K562 (cell line): ENCODE results near the gene G6PC3. TPM values are rescaled to one million over a fixed set of nuclear protein-coding genes. Genes with fewer than 3 reads are reported as not detected.

Source experiments
- ARHGAP35 ChIP-seq: fragments of 450-650 bp; IDR thresholded peaks from 2 replicates; pipeline ENCODE4 v1.6.1; 2018; ENCODE audit not compliant: partially characterized antibody
- CHCHD3 ChIP-seq: fragments of 250-450 bp; sonication (Bioruptor Pico); IDR thresholded peaks from 2 replicates; pipeline ENCODE4 v2.1.2; 2022; ENCODE audit warnings: mild to moderate bottlenecking
- ESRRB ChIP-seq: fragments of 250-450 bp; sonication (Bioruptor Pico); IDR thresholded peaks from 2 replicates; pipeline ENCODE4 v1.5.0; 2020; ENCODE audit warnings: mild to moderate bottlenecking, moderate library complexity, borderline replicate concordance
- IRF2 ChIP-seq: sonication (generic); formaldehyde crosslinking; IDR thresholded peaks from 2 replicates; pipeline ENCODE4 v1.8.1; 2022; ENCODE audit warnings: mild to moderate bottlenecking, missing genetic modification reagents
- KLF16 ChIP-seq: IDR thresholded peaks from 2 replicates; pipeline ENCODE4 v1.6.1; 2016; ENCODE audit warnings: antibody characterized with exemption
- L3MBTL2 ChIP-seq: fragments of 450-650 bp; IDR thresholded peaks from 2 replicates; pipeline ENCODE4 v1.6.1; 2016; ENCODE audit warnings: mild to moderate bottlenecking, moderate library complexity
- LEF1 ChIP-seq: fragments of 450-650 bp; IDR thresholded peaks from 2 replicates; pipeline ENCODE4 v1.6.1; 2016; ENCODE audit warnings: mild to moderate bottlenecking
- MBD2 ChIP-seq: sonication (generic); IDR thresholded peaks from 2 replicates; pipeline ENCODE4 v1.6.1; 2016; ENCODE audit warnings: low read depth, borderline replicate concordance
- MTA2 ChIP-seq: fragments of 450-650 bp; IDR thresholded peaks from 2 replicates; pipeline ENCODE4 v1.6.1; 2016; ENCODE audit warnings: low read depth
- NCOR1 ChIP-seq: fragments of 450-650 bp; IDR thresholded peaks from 2 replicates; pipeline ENCODE4 v1.6.1; 2016; ENCODE audit warnings: mild to moderate bottlenecking, moderate library complexity
- NFXL1 ChIP-seq: fragments of 450-650 bp; formaldehyde crosslinking; IDR thresholded peaks from 2 replicates; pipeline ENCODE4 v1.4.0; 2021; ENCODE audit warnings: mild to moderate bottlenecking
- NR2C1 ChIP-seq, 2 experiments: fragments of 450-650 bp; IDR thresholded peaks; 2 replicates each; pipeline ENCODE4 v1.6.1; 2017; ENCODE audit warnings: mild to moderate bottlenecking in 2 of 2, antibody characterized with exemption in 1 of 2, inconsistent platforms in 1 of 2, missing compliant biosample characterization in 1 of 2, missing genetic modification characterization in 1 of 2
- RFX5 ChIP-seq: IDR thresholded peaks from 2 replicates; pipeline ENCODE4 v1.6.1; 2011; ENCODE audit warnings: low read depth, mild to moderate bottlenecking, improper control_type of control experiment, low read length
- SMAD2 ChIP-seq: fragments of 150-350 bp; IDR thresholded peaks from 2 replicates; pipeline ENCODE4 v1.6.1; 2014; ENCODE audit warnings: low read depth, mild to moderate bottlenecking, low read length
- SMARCB1 ChIP-seq: IDR thresholded peaks from 2 replicates; pipeline ENCODE4 v1.6.1; 2011; ENCODE audit warnings: improper control_type of control experiment, low read depth; ENCODE audit not compliant: insufficient read length
- YBX1 ChIP-seq: fragments of 450-650 bp; IDR thresholded peaks from 2 replicates; pipeline ENCODE4 v1.7.1; 2016; ENCODE audit warnings: mild to moderate bottlenecking
- ZNF121 ChIP-seq: sonication (generic); formaldehyde crosslinking; conservative IDR thresholded peaks from 2 replicates; pipeline ENCODE4 v1.8.0; 2022; ENCODE audit warnings: missing genetic modification reagents
- ZNF217 ChIP-seq: sonication (generic); formaldehyde crosslinking; IDR thresholded peaks from 2 replicates; pipeline ENCODE4 v1.8.0; 2022; ENCODE audit warnings: mild to moderate bottlenecking, missing genetic modification reagents
- ZNF239 ChIP-seq: fragments of 250-450 bp; sonication (Bioruptor Pico); IDR thresholded peaks from 2 replicates; pipeline ENCODE4 v1.4.0; 2020; ENCODE audit warnings: mild to moderate bottlenecking
- ZNF507 ChIP-seq: conservative IDR thresholded peaks from 2 replicates; pipeline ENCODE4 v1.6.1; 2017; ENCODE audit warnings: missing genetic modification characterization, missing compliant biosample characterization
- ZNF830 ChIP-seq: fragments of 250-450 bp; sonication (Bioruptor Pico); IDR thresholded peaks from 2 replicates; pipeline ENCODE4 v1.5.0; 2021; ENCODE audit warnings: mild to moderate bottlenecking
- polyA plus RNA-seq, 8 experiments: library from polyadenylated mRNA; depleted of rRNA in 4 of 8; stranded (reverse) in 5 of 8; unstranded in 3 of 8; fragments of >200 nt; fragmentation: Nextera tagmentation in 2 of 8; fragmentation: Illumina TruSeq in 1 of 8; extraction: Ambion mirVana in 2 of 8; extraction: Trizol in 1 of 8; gene quantifications; 2 replicates each; pipeline versions ENCODE4 v1.2.1 to v1.2.3, GENCODE V29; 2011 to 2014; ENCODE audit warnings: inconsistent platforms in 1 of 8, missing spikeins in 1 of 8
- total RNA-seq, 7 experiments: library from RNA; depleted of rRNA in 6 of 7; stranded (reverse); fragments of >200 nt in 6 of 7; fragmentation: Illumina TruSeq in 2 of 7; extraction: Trizol in 2 of 7; gene quantifications; 2 replicates each; pipeline versions ENCODE4 v1.2.1 to v1.2.3, GENCODE V29; 2011 to 2021; ENCODE audit warnings: low replicate concordance in 1 of 7
- TF ChIP-seq, protein P1 (sequence below): sonication (generic); formaldehyde crosslinking; IDR thresholded peaks from 2 replicates; pipeline ENCODE4 v1.8.1; 2023; ENCODE audit warnings: mild to moderate bottlenecking, missing genetic modification reagents
- TF ChIP-seq, protein P2 (sequence below): fragments of 250-450 bp; sonication (Bioruptor Pico); IDR thresholded peaks from 2 replicates; pipeline ENCODE4 v1.8.0; 2022; ENCODE audit warnings: inconsistent platforms, mild to moderate bottlenecking, moderate library complexity, borderline replicate concordance
- TF ChIP-seq, protein P3 (sequence below): fragments of 450-650 bp; formaldehyde crosslinking; IDR thresholded peaks from 2 replicates; pipeline ENCODE4 v1.4.0; 2022; ENCODE audit warnings: mild to moderate bottlenecking, moderate library complexity
- TF ChIP-seq, protein P4 (sequence below): fragments of 450-650 bp; IDR thresholded peaks from 2 replicates; pipeline ENCODE4 v1.6.1; 2016; ENCODE audit warnings: mild to moderate bottlenecking

The G6PC3 gene
- total and polyA plus RNA-seq, 9 of the 15 experiments (the other 6 are each of a cell fraction or from before 2014, with no cell fraction given), result 10.4 to 57.8 (median 31.1) TPM

DNA sequence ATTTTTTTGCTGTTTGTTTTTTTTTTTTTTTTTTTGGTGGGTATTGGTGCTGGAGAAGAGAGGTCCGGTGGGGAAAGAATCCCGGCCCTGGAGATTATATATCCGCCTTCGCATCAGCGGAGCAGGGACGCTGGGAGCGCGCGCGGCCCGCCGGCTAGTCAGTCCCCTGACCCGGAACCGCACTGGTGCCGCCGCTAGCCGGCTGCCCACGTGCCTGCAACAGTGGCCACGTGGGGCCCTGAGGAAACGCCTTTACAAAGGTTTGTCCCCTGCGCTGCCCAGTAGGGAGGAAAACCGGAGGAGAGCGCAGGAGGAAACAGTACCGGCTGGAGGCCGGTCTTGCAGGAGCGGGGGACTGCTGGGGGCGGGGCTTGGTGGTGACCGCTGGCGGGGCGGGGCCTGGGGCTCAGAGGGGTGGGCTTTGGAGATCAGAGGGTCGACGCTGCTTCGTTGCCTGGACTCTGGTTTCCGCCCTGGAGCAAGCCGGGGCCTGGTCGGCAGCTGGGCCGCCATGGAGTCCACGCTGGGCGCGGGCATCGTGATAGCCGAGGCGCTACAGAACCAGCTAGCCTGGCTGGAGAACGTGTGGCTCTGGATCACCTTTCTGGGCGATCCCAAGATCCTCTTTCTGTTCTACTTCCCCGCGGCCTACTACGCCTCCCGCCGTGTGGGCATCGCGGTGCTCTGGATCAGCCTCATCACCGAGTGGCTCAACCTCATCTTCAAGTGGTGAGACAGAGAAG lies at the start of gene G6PC3 (continued):
- TF ChIP-seq MBD2 (0 out of 2 replicates have a peak, but pooled peaks have one; percentile 18), YBX1 (no peak), ZNF239 (CRISPR knock-in tag) (no peak), ESRRB (no peak), KLF16 (peak; percentile 90), NCOR1 (peak; percentile 56; the same call in 1 of the 2 replicates), SMAD2 (no peak), RFX5 (no peak), NFXL1 (no peak), ZNF507 (tag) (no peak), IRF2 (CRISPR knock-in tag) (no peak), LEF1 (peak; percentile 28; the same call in 1 of the 2 replicates), ZNF217 (no peak), ZNF121 (CRISPR knock-in tag) (no peak), NR2C1 (IDR thresholded peaks at IDR 0.05) (peak; percentile 97), NR2C1 (tag; IDR thresholded peaks at IDR 0.05) (peak; percentile 98), MTA2 (peak; percentile 15; the same call in 1 of the 2 replicates), SMARCB1 (no peak), CHCHD3 (CRISPR knock-in tag) (no peak), ZNF830 (no peak), ARHGAP35 (no peak), L3MBTL2 (peak; percentile 94)
- TF ChIP-seq, protein P1, sequence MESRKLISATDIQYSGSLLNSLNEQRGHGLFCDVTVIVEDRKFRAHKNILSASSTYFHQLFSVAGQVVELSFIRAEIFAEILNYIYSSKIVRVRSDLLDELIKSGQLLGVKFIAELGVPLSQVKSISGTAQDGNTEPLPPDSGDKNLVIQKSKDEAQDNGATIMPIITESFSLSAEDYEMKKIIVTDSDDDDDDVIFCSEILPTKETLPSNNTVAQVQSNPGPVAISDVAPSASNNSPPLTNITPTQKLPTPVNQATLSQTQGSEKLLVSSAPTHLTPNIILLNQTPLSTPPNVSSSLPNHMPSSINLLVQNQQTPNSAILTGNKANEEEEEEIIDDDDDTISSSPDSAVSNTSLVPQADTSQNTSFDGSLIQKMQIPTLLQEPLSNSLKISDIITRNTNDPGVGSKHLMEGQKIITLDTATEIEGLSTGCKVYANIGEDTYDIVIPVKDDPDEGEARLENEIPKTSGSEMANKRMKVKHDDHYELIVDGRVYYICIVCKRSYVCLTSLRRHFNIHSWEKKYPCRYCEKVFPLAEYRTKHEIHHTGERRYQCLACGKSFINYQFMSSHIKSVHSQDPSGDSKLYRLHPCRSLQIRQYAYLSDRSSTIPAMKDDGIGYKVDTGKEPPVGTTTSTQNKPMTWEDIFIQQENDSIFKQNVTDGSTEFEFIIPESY (CRISPR knock-in tag), result no peak
- TF ChIP-seq, protein P2, sequence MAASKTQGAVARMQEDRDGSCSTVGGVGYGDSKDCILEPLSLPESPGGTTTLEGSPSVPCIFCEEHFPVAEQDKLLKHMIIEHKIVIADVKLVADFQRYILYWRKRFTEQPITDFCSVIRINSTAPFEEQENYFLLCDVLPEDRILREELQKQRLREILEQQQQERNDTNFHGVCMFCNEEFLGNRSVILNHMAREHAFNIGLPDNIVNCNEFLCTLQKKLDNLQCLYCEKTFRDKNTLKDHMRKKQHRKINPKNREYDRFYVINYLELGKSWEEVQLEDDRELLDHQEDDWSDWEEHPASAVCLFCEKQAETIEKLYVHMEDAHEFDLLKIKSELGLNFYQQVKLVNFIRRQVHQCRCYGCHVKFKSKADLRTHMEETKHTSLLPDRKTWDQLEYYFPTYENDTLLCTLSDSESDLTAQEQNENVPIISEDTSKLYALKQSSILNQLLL (CRISPR knock-in tag), result no peak
- TF ChIP-seq, protein P3, sequence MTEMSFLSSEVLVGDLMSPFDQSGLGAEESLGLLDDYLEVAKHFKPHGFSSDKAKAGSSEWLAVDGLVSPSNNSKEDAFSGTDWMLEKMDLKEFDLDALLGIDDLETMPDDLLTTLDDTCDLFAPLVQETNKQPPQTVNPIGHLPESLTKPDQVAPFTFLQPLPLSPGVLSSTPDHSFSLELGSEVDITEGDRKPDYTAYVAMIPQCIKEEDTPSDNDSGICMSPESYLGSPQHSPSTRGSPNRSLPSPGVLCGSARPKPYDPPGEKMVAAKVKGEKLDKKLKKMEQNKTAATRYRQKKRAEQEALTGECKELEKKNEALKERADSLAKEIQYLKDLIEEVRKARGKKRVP (CRISPR knock-in tag), result no peak
- TF ChIP-seq, protein P4, sequence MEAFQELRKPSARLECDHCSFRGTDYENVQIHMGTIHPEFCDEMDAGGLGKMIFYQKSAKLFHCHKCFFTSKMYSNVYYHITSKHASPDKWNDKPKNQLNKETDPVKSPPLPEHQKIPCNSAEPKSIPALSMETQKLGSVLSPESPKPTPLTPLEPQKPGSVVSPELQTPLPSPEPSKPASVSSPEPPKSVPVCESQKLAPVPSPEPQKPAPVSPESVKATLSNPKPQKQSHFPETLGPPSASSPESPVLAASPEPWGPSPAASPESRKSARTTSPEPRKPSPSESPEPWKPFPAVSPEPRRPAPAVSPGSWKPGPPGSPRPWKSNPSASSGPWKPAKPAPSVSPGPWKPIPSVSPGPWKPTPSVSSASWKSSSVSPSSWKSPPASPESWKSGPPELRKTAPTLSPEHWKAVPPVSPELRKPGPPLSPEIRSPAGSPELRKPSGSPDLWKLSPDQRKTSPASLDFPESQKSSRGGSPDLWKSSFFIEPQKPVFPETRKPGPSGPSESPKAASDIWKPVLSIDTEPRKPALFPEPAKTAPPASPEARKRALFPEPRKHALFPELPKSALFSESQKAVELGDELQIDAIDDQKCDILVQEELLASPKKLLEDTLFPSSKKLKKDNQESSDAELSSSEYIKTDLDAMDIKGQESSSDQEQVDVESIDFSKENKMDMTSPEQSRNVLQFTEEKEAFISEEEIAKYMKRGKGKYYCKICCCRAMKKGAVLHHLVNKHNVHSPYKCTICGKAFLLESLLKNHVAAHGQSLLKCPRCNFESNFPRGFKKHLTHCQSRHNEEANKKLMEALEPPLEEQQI, result no peak
